Adrenal gland (tissue), 12 donors: ENCODE results near the gene RNF207. TPM values are rescaled to one million over a fixed set of nuclear protein-coding genes. Genes with fewer than 3 reads are reported as not detected.
"Not testable (repeated sequence)": the region's sequence is repeated elsewhere in the genome, so short reads cannot be mapped to it uniquely, and the experiment has no call there.

Experiments used
- DNase-seq, 7 donors: peaks; one replicate each; pipeline ENCODE4 v3.0.0-alpha.2; 2019 to 2020
- H3K27ac ChIP-seq, 5 donors: fragments of 200-600 bp; sonication (generic) in 4 of 5; 1 replicate in 3 of 5; 2 replicates in 2 of 5; pipeline versions ENCODE4 v1.5.1 to v1.8.0; 2016 to 2020; ENCODE audit warnings: mild to moderate bottlenecking in 1 of 5
- H3K27me3 ChIP-seq: fragments of 200-600 bp; 2 replicates; pipeline ENCODE4 v1.8.0; 2021
- H3K36me3 ChIP-seq, 2 donors: fragments of 200-600 bp; replicated peaks in 1 of 2; 1 replicate in 1 of 2; 2 replicates in 1 of 2; pipeline versions ENCODE4 v1.5.1 to v1.8.0; 2018 to 2022
- H3K4me1 ChIP-seq, 2 donors: fragments of 200-600 bp; replicated peaks in 1 of 2; 1 replicate in 1 of 2; 2 replicates in 1 of 2; pipeline versions ENCODE4 v1.5.1 to v1.8.0; 2018 to 2021
- H3K4me3 ChIP-seq, 4 donors: fragments of 200-600 bp; sonication (generic) in 3 of 4; one replicate each; pipeline ENCODE4 v1.5.1; 2016 to 2018
- H3K9me3 ChIP-seq, 3 donors: fragments of 200-600 bp; sonication (generic) in 1 of 3; replicated peaks in 1 of 3; 1 replicate in 2 of 3; 2 replicates in 1 of 3; pipeline versions ENCODE4 v1.5.1 to v1.8.0; 2016 to 2021
- CTCF ChIP-seq, 6 experiments: fragments of 450-650 bp in 4 of 6; fragments of 200-600 bp in 2 of 6; sonication (generic) in 1 of 6; IDR thresholded peaks; 1 replicate in 5 of 6; 2 replicates in 1 of 6; pipeline versions ENCODE4 v1.5.1 to v1.8.0; 2016 to 2021; ENCODE audit warnings: antibody characterized with exemption in 6 of 6, mild to moderate bottlenecking in 2 of 6, moderate library complexity in 1 of 6
- POLR2A ChIP-seq, 2 donors: fragments of 450-650 bp; IDR thresholded peaks; one replicate each; pipeline ENCODE4 v1.6.1; 2017; ENCODE audit warnings: antibody characterized with exemption in 2 of 2, mild to moderate bottlenecking in 2 of 2, moderate library complexity in 1 of 2
- WGBS, 4 donors: extraction: QIAGEN DNeasy Blood & Tissue Kit in 2 of 4; methylation state at CpG; one replicate each; pipeline versions ENCODE4 v1.1.5 to v1.1.7; 2013 to 2017; 5-methylcytosine and 5-hydroxymethylcytosine counted together
- intact Hi-C, 2 donors: fragments of 100-400 bp; cut with DNase I; formaldehyde crosslinking; loops; one replicate each; pipeline versions ENCODE4 v1.14.1 to v1.15.0; 2022 to 2023
- polyA plus RNA-seq, 3 donors: library from polyadenylated mRNA; stranded (reverse); fragments of 200-250 nt in 2 of 3; fragments of 350-450 nt in 1 of 3; fragmentation: Illumina TruSeq in 1 of 3; extraction: RNeasy Lipid Tissue Mini Kit (QIAGEN cat#74804) in 1 of 3; gene quantifications; one replicate each; pipeline ENCODE4 v1.2.3, GENCODE V29; 2013 to 2014
- total RNA-seq, 9 donors: library from RNA; depleted of rRNA in 4 of 9; stranded (reverse); fragments of >200 nt in 4 of 9; fragments of 120-200 nt in 1 of 9; fragmentation: NEBNext Ultra II Directional in 1 of 9; extraction: Animal tissue kit (Norgen Biotek cat#: 25700) in 1 of 9; gene quantifications; one replicate each; pipeline versions ENCODE4 v1.1.0 to v1.2.4, GENCODE V29; 2013 to 2023
- donor health status: healthy with polysubstance abuse.
- donor health status: Bipolar disorder and iron deficiency.
- donor health status: DM: yes; HTN: yes; CAD: no.
- donor health status: DM: no; HTN: no; CAD: no.
- donor health status: DM: no; HTN: no; CAD: no.
- donor health status: DM: yes; HTN: yes; CAD: no.

The RNF207 gene
- total and polyA plus RNA-seq, 12 donors: 2.2 to 47.4 (median 11.3) TPM

GRCh38 chr1:6212193-6212959, 6.5 kb downstream of the RNF207 start:
- 65 to 79% (median 78%) methylated on average over 7 to 20 of the region's 20 CpGs for WGBS, 4 donors
- TF ChIP-seq CTCF (IDR thresholded peaks at IDR 0.05) (no peak), POLR2A (IDR thresholded peaks at IDR 0.05) (no peak)
- Histone ChIP-seq H3K4me3 (no peak overlapping the region), H3K27ac (no peak overlapping the region), H3K4me1 (peaks cover 9 to 14% of the 10 kb centered on the region in 2 donors), H3K27me3 (no peaks in the 10 kb centered on the region), H3K36me3 (no peaks in the 10 kb centered on the region), H3K9me3 (no peaks in the 10 kb centered on the region)
- DNase-seq: no peak
- intact Hi-C loops: no loop called here

- intact Hi-C loops: no loop called here
- no peak for DNase-seq
- Histone ChIP-seq H3K27me3 (no peaks in the 10 kb centered on the region), H3K27ac (no peak overlapping the region), H3K4me1 (peaks cover 0 to 6% of the 10 kb centered on the region in 2 donors), H3K9me3 (no peaks in the 10 kb centered on the region), H3K36me3 (peaks cover 0 to 4% of the 10 kb centered on the region in 2 donors), H3K4me3 (no peak overlapping the region)
- WGBS, 4 donors: 89 to 92% (median 90%) methylated on average over 16 of the region's 16 CpGs
- no peak for TF ChIP-seq POLR2A (IDR thresholded peaks at IDR 0.05)
- TF ChIP-seq CTCF (IDR thresholded peaks at IDR 0.05): no peak
Observed at GRCh38 chr1:6218375-6219164, 12.7 kb downstream of the RNF207 start.

- Histone ChIP-seq H3K36me3 (peaks cover 0 to 15% of the 10 kb centered on the region in 2 donors), H3K4me1 (peaks cover 5 to 12% of the 10 kb centered on the region in 2 donors)
- H3K4me3 ChIP-seq, DNase-seq, H3K27me3 ChIP-seq, H3K27ac ChIP-seq, H3K9me3 ChIP-seq, intact Hi-C loops: not testable (repeated sequence)
- WGBS, 4 donors: 82 to 88% (median 87%) methylated on average over 11 of the region's 11 CpGs
Observed at GRCh38 chr1:6219641-6220040, 13.7 kb downstream of the RNF207 start.

- peaks cover 0 to 21% of the 10 kb centered on the region in 2 donors for H3K36me3 ChIP-seq
- no peak overlapping the region for H3K4me3 ChIP-seq
- H3K4me1 ChIP-seq: peaks cover 6 to 18% of the 10 kb centered on the region in 2 donors
- TF ChIP-seq POLR2A (IDR thresholded peaks at IDR 0.05) (no peak), CTCF (IDR thresholded peaks at IDR 0.05) (no peak)
- no peaks in the 10 kb centered on the region for H3K27me3 ChIP-seq
- intact Hi-C loops: no loop called here
- H3K9me3 ChIP-seq: no peaks in the 10 kb centered on the region
- DNase-seq: no peak
- no peak overlapping the region for H3K27ac ChIP-seq
- 85 to 94% (median 90%) methylated on average over 7 to 8 of the region's 8 CpGs for WGBS, 4 donors
Observed at GRCh38 chr1:6220236-6220635, 14.3 kb downstream of the RNF207 start.
